DOHH2 (cell line): Measurements from ENCODE around the gene OXCT2.

Experiments used
- EZH2phosphoT487 ChIP-seq: fragments of 200-600 bp; sonication (generic); IDR thresholded peaks from 2 replicates; pipeline ENCODE4 v1.6.1; 2017; ENCODE audit warnings: borderline replicate concordance, mild to moderate bottlenecking, antibody characterized with exemption, low read length, moderate library complexity, mixed read lengths
- TF ChIP-seq, protein P1 (sequence below): fragments of 200-600 bp; sonication (generic); IDR thresholded peaks from one replicate; pipeline ENCODE4 v1.5.1; 2014; ENCODE audit warnings: antibody characterized with exemption, mild to moderate bottlenecking, low read depth, low read length; ENCODE audit not compliant: poor library complexity, severe bottlenecking

GRCh38 chr1:39751595-39751994 is 19.6 kb downstream of the OXCT2 start:
- TF ChIP-seq, protein P1, sequence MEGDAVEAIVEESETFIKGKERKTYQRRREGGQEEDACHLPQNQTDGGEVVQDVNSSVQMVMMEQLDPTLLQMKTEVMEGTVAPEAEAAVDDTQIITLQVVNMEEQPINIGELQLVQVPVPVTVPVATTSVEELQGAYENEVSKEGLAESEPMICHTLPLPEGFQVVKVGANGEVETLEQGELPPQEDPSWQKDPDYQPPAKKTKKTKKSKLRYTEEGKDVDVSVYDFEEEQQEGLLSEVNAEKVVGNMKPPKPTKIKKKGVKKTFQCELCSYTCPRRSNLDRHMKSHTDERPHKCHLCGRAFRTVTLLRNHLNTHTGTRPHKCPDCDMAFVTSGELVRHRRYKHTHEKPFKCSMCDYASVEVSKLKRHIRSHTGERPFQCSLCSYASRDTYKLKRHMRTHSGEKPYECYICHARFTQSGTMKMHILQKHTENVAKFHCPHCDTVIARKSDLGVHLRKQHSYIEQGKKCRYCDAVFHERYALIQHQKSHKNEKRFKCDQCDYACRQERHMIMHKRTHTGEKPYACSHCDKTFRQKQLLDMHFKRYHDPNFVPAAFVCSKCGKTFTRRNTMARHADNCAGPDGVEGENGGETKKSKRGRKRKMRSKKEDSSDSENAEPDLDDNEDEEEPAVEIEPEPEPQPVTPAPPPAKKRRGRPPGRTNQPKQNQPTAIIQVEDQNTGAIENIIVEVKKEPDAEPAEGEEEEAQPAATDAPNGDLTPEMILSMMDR, result no peak
- TF ChIP-seq EZH2phosphoT487, result no peak
